HCT116 (cell line): ENCODE data around the gene SNN. TPM values are rescaled to one million over a fixed set of nuclear protein-coding genes. Genes with fewer than 3 reads are reported as not detected.

Experiments
- ATAC-seq: fragments of 200-7000 bp; cut with Tn5 transposase; 2 replicates; pipeline ENCODE4 v1.9.1; 2020; ENCODE audit warnings: mild to moderate bottlenecking, moderate library complexity
- BruUV-seq: library from RNA; stranded (reverse); fragments of 400-500 nt; replicated peaks from 2 replicates; lab custom pipeline; 2021; lab: Mats Ljungman, UMichigan
- CTCF ChIA-PET: fragments of 300-600 bp; sonication (Branson Sonifier 250); formaldehyde crosslinking; loops from one replicate; lab custom pipeline; 2021; ENCODE audit warnings: antibody characterized with exemption; lab: Charles Lee
- POLR2A ChIA-PET: fragments of 300-600, 350-600 bp; sonication (Branson Sonifier 250); formaldehyde crosslinking; loops from one replicate; lab custom pipeline; 2021; ENCODE audit warnings: antibody characterized with exemption; lab: Charles Lee
- RAD21 ChIA-PET, 2 experiments: fragments of 300-600 bp; sonication (Branson Sonifier 250); formaldehyde crosslinking; loops; one replicate each; lab custom pipeline; 2023; ENCODE audit warnings: low total read pairs in 2 of 2; ENCODE audit not compliant: uncharacterized antibody in 2 of 2, unreplicated experiment in 2 of 2, low non-redundant PET in 1 of 2; lab: Charles Lee
- DNase-seq: peaks from one replicate; pipeline ENCODE4 v3.0.0-alpha.2; 2010; ENCODE audit warnings: low read depth, low spot score
- H2AFZ ChIP-seq: fragments of 200-600 bp; shearing (Covaris generic), sonication (generic); 2 replicates; pipeline ENCODE4 v1.6.1; 2017; ENCODE audit warnings: low read depth, mixed run types, mixed read lengths, antibody characterized with exemption, low read length; ENCODE audit not compliant: poor library complexity, severe bottlenecking
- H3K27ac ChIP-seq: 2 replicates; pipeline ENCODE4 v1.5.1; 2012; ENCODE audit warnings: low read depth, low read length
- H3K27me3 ChIP-seq: fragments of 200-600 bp; sonication (generic); 2 replicates; pipeline ENCODE4 v1.6.1; 2016; ENCODE audit warnings: mixed run types, low read length, mixed read lengths; ENCODE audit not compliant: insufficient read depth
- H3K36me3 ChIP-seq, 2 experiments: fragments of 200-500 bp in 1 of 2; fragments of 200-600 bp in 1 of 2; sonication (Bioruptor generic) in 1 of 2; sonication (generic) in 1 of 2; 2 replicates each; pipeline versions ENCODE4 v1.5.1 to v1.6.1; 2014 to 2016; ENCODE audit warnings: low read length in 2 of 2, inconsistent platforms in 1 of 2, mixed read lengths in 1 of 2, mixed run types in 1 of 2; ENCODE audit not compliant: insufficient read depth in 2 of 2, control insufficient read depth in 1 of 2
- H3K4me1 ChIP-seq, 2 experiments: fragments of 200-600 bp in 1 of 2; sonication (generic) in 1 of 2; 2 replicates each; pipeline versions ENCODE4 v1.5.1 to v1.6.1; 2012 to 2017; ENCODE audit warnings: low read length in 2 of 2, inconsistent platforms in 1 of 2, mild to moderate bottlenecking in 1 of 2, mixed read lengths in 1 of 2, mixed run types in 1 of 2, moderate library complexity in 1 of 2; ENCODE audit not compliant: insufficient read depth in 2 of 2, control insufficient read depth in 1 of 2
- H3K4me2 ChIP-seq: fragments of 200-600 bp; sonication (generic); 2 replicates; pipeline ENCODE4 v1.6.1; 2017; ENCODE audit warnings: mixed run types, low read length, mixed read lengths
- H3K4me3 ChIP-seq, 2 experiments: fragments of 200-600 bp in 1 of 2; sonication (generic) in 1 of 2; replicated peaks in 1 of 2; 2 replicates each; pipeline ENCODE4 v1.5.1; 2011 to 2016; ENCODE audit warnings: low read length in 2 of 2, control low read depth in 1 of 2, low read depth in 1 of 2, mild to moderate bottlenecking in 1 of 2, mixed read lengths in 1 of 2, mixed run types in 1 of 2
- H3K79me2 ChIP-seq: fragments of 200-600 bp; sonication (generic); 2 replicates; pipeline ENCODE4 v1.6.1; 2017; ENCODE audit warnings: mild to moderate bottlenecking, mixed run types, low read length, moderate library complexity, mixed read lengths; ENCODE audit not compliant: insufficient read depth
- H3K9ac ChIP-seq: fragments of 200-600 bp; sonication (generic); 2 replicates; pipeline ENCODE4 v1.6.1; 2016; ENCODE audit warnings: low read length, mixed read lengths
- H3K9me2 ChIP-seq: fragments of 200-600 bp; sonication (generic), shearing (Covaris generic); 2 replicates; pipeline ENCODE4 v1.6.1; 2017; ENCODE audit warnings: mixed run types, mild to moderate bottlenecking, moderate library complexity; ENCODE audit not compliant: insufficient read depth
- H3K9me3 ChIP-seq, 2 experiments: fragments of 200-500 bp in 1 of 2; fragments of 200-600 bp in 1 of 2; sonication (Bioruptor generic) in 1 of 2; sonication (generic) in 1 of 2; 2 replicates each; pipeline ENCODE4 v1.6.1; 2014 to 2017; ENCODE audit warnings: low read length in 2 of 2, mixed read lengths in 2 of 2, inconsistent platforms in 1 of 2, low read depth in 1 of 2, mild to moderate bottlenecking in 1 of 2, mixed run types in 1 of 2, moderate library complexity in 1 of 2; ENCODE audit not compliant: control insufficient read depth in 1 of 2, insufficient read depth in 1 of 2
- H4K20me1 ChIP-seq: fragments of 200-600 bp; sonication (generic), shearing (Covaris generic); 2 replicates; pipeline ENCODE4 v1.6.1; 2017; ENCODE audit warnings: mixed run types, mild to moderate bottlenecking, moderate library complexity; ENCODE audit not compliant: insufficient read depth
- SP1 ChIP-seq: IDR thresholded peaks from 2 replicates; pipeline ENCODE4 v1.6.1; 2012; ENCODE audit warnings: low read depth
- TCF7L2 ChIP-seq: IDR thresholded peaks from 2 replicates; pipeline ENCODE4 v1.7.0; 2011; ENCODE audit warnings: borderline replicate concordance, inconsistent platforms; ENCODE audit not compliant: insufficient read depth, insufficient read length; ENCODE audit errors: extremely low read depth
- intact Hi-C: fragments of 100-400 bp; cut with micrococcal nuclease; formaldehyde crosslinking; loops from 2 replicates; pipeline ENCODE4 v1.10.0; 2022
- total RNA-seq: library from RNA; stranded (reverse); gene quantifications from one replicate; pipeline ENCODE4 v1.2.1, GENCODE V29; 2021; ENCODE audit not compliant: unreplicated experiment

SNN gene
- total RNA-seq, 1 experiment from 2014 or later, result 12.2 TPM

- no peak overlapping the region for H3K4me3 ChIP-seq
- intact Hi-C loops, result no loop called here
- POLR2A ChIA-PET, result no interaction called here
- no peaks in the 10 kb centered on the region for H3K9me2 ChIP-seq
- peaks cover 33 to 36% of the 10 kb centered on the region in 2 experiments for H3K36me3 ChIP-seq
- H4K20me1 ChIP-seq, result no peaks in the 10 kb centered on the region
- CTCF ChIA-PET, result interaction anchor here (0.9 to 1.3 kb wide), 2 partner anchors 47 to 156 kb away, joined by 3 read pairs; no protein-coding TSS in a partner anchor
- no peak overlapping the region for H3K4me2 ChIP-seq
- no peak overlapping the region for H3K27ac ChIP-seq
- H3K79me2 ChIP-seq, result 0 out of 2 replicates have a peak, but pooled peaks cover 3% of the 10 kb centered on the region
- ATAC-seq, result no peak
- no peak for DNase-seq
- RAD21 ChIA-PET, result no interaction called here
- H3K4me1 ChIP-seq, result no peaks in the 10 kb centered on the region
- H3K27me3 ChIP-seq, result no peaks in the 10 kb centered on the region
- H2AFZ ChIP-seq, result no peak overlapping the region
- no TSS peak for BruUV-seq
- no peaks in the 10 kb centered on the region for H3K9me3 ChIP-seq
- H3K9ac ChIP-seq, result no peak overlapping the region
- no peak for TF ChIP-seq SP1
These were observed 19.6 kb downstream of the SNN start for GRCh38 chr16:11687601-11688519.

- intact Hi-C loops, result no loop called here
- no peak overlapping the region for H3K9ac ChIP-seq
- ATAC-seq (no peak), DNase-seq (no peak)
- ChIA-PET CTCF (interaction anchor here (0.9 to 1.3 kb wide), 2 partner anchors 48 to 157 kb away, joined by 3 read pairs; no protein-coding TSS in a partner anchor), POLR2A (no interaction called here), RAD21 (no interaction called here)
- H3K9me2 ChIP-seq, result no peaks in the 10 kb centered on the region
- no peak overlapping the region for H2AFZ ChIP-seq
- BruUV-seq, result no TSS peak
- H3K4me2 ChIP-seq, result no peak overlapping the region
- TF ChIP-seq TCF7L2, result no peak
- no peaks in the 10 kb centered on the region for H3K27me3 ChIP-seq
- peaks cover 30 to 36% of the 10 kb centered on the region in 2 experiments for H3K36me3 ChIP-seq
- H3K4me3 ChIP-seq, result no peak overlapping the region
- no peak overlapping the region for H3K27ac ChIP-seq
- H4K20me1 ChIP-seq, result no peaks in the 10 kb centered on the region
- 0 out of 2 replicates have a peak, but pooled peaks cover 3% of the 10 kb centered on the region for H3K79me2 ChIP-seq
- no peaks in the 10 kb centered on the region for H3K9me3 ChIP-seq
- no peaks in the 10 kb centered on the region for H3K4me1 ChIP-seq
These were observed 20.2 kb downstream of the SNN start for GRCh38 chr16:11688520-11688886.
